NT2/D1 (cell line): ENCODE data around the gene SPATA13.

Experiments used
- DNase-seq: peaks from one replicate; pipeline ENCODE4 v3.0.0-alpha.2; 2011; ENCODE audit warnings: low read depth, low spot score
- H3K27me3 ChIP-seq: 2 replicates; pipeline ENCODE4 v1.6.0; 2011; ENCODE audit warnings: mild to moderate bottlenecking; ENCODE audit not compliant: insufficient read length, insufficient read depth
- H3K36me3 ChIP-seq: 2 replicates; pipeline ENCODE4 v1.6.1; 2011; ENCODE audit warnings: mild to moderate bottlenecking, low read length, mixed read lengths; ENCODE audit not compliant: insufficient read depth, insufficient read length
- H3K4me1 ChIP-seq: 2 replicates; pipeline ENCODE4 v1.5.1; 2011; ENCODE audit not compliant: insufficient read depth, insufficient read length
- H3K4me3 ChIP-seq: 2 replicates; pipeline ENCODE4 v1.5.1; 2011; ENCODE audit warnings: low read depth; ENCODE audit not compliant: insufficient read length
- H3K9ac ChIP-seq: 2 replicates; pipeline ENCODE4 v1.6.0; 2011; ENCODE audit warnings: low read depth; ENCODE audit not compliant: insufficient read length
- H3K9me3 ChIP-seq: 2 replicates; pipeline ENCODE4 v1.5.1; 2011; ENCODE audit warnings: mild to moderate bottlenecking, low read length; ENCODE audit not compliant: insufficient read depth
- SUZ12 ChIP-seq: IDR thresholded peaks from 2 replicates; pipeline ENCODE4 v1.6.1; 2011; ENCODE audit not compliant: insufficient read length, insufficient read depth; ENCODE audit errors: extremely low read depth
- YY1 ChIP-seq: IDR thresholded peaks from 2 replicates; pipeline ENCODE4 v1.6.1; 2011; ENCODE audit not compliant: insufficient read length, insufficient read depth
- ZNF274 ChIP-seq: IDR thresholded peaks from 2 replicates; pipeline ENCODE4 v1.6.1; 2011; ENCODE audit warnings: mild to moderate bottlenecking, low read depth, low read length

The SPATA13 gene

GRCh38 chr13:24257497-24257896 is 97.0 kb downstream of the SPATA13 start:
- Histone ChIP-seq H3K4me3 (no peak overlapping the region), H3K27me3 (no peaks in the 10 kb centered on the region), H3K4me1 (no peaks in the 10 kb centered on the region), H3K36me3 (peaks cover 47% of the 10 kb centered on the region), H3K9me3 (no peaks in the 10 kb centered on the region), H3K9ac (no peak overlapping the region)
- DNase-seq, result no peak
- TF ChIP-seq YY1 (no peak), ZNF274 (no peak), SUZ12 (no peak)

- no peak for TF ChIP-seq SUZ12
- no peak for TF ChIP-seq YY1
- no peak for TF ChIP-seq ZNF274
- no peaks in the 10 kb centered on the region for H3K27me3 ChIP-seq
- H3K4me3 ChIP-seq, result no peak overlapping the region
- DNase-seq, result no peak
- peaks cover 20% of the 10 kb centered on the region for H3K36me3 ChIP-seq
- no peaks in the 10 kb centered on the region for H3K9me3 ChIP-seq
- no peak overlapping the region for H3K9ac ChIP-seq
- no peaks in the 10 kb centered on the region for H3K4me1 ChIP-seq
Observed at GRCh38 chr13:24261566-24261965, 101.0 kb downstream of the SPATA13 start.

- Histone ChIP-seq H3K36me3 (peaks cover 11% of the 10 kb centered on the region), H3K27me3 (no peaks in the 10 kb centered on the region), H3K4me3 (no peak overlapping the region), H3K9ac (no peak overlapping the region), H3K9me3 (no peaks in the 10 kb centered on the region), H3K4me1 (no peaks in the 10 kb centered on the region)
- TF ChIP-seq SUZ12, result no peak
- TF ChIP-seq ZNF274, result no peak
- no peak for TF ChIP-seq YY1
- DNase-seq, result no peak
Observed at GRCh38 chr13:24263632-24264031, 103.1 kb downstream of the SPATA13 start.

- TF ChIP-seq YY1, result no peak
- no peak for TF ChIP-seq ZNF274
- TF ChIP-seq SUZ12, result no peak
- H3K27me3 ChIP-seq, result no peaks in the 10 kb centered on the region
Observed at GRCh38 chr13:24264976-24265375, 104.5 kb downstream of the SPATA13 start.

GRCh38 chr13:24265453-24265852 is 104.9 kb downstream of the SPATA13 start:
- Histone ChIP-seq H3K9ac (no peak overlapping the region), H3K4me1 (no peaks in the 10 kb centered on the region), H3K9me3 (no peaks in the 10 kb centered on the region), H3K27me3 (no peaks in the 10 kb centered on the region), H3K4me3 (no peak overlapping the region), H3K36me3 (peaks cover 7% of the 10 kb centered on the region)
- TF ChIP-seq ZNF274, result no peak
- DNase-seq, result no peak

More at GRCh38 chr13:24264976-24265375, 104.5 kb downstream of the SPATA13 start:
- H3K9ac ChIP-seq, result no peak overlapping the region
- H3K4me3 ChIP-seq, result no peak overlapping the region
- DNase-seq, result no peak
- H3K36me3 ChIP-seq, result peaks cover 7% of the 10 kb centered on the region
- H3K9me3 ChIP-seq, result no peaks in the 10 kb centered on the region
- H3K4me1 ChIP-seq, result no peaks in the 10 kb centered on the region

- TF ChIP-seq YY1 (no peak), SUZ12 (no peak), ZNF274 (no peak)
- DNase-seq, result no peak
- H3K9me3 ChIP-seq, result no peaks in the 10 kb centered on the region
- H3K4me1 ChIP-seq, result peaks cover 3% of the 10 kb centered on the region
- H3K4me3 ChIP-seq, result no peak overlapping the region
- H3K9ac ChIP-seq, result no peak overlapping the region
- H3K27me3 ChIP-seq, result no peaks in the 10 kb centered on the region
- peaks cover 3% of the 10 kb centered on the region for H3K36me3 ChIP-seq
Observed at GRCh38 chr13:24267274-24267673, 106.8 kb downstream of the SPATA13 start.

GRCh38 chr13:24267801-24268200 is 107.3 kb downstream of the SPATA13 start:
- no peak for DNase-seq
- H3K4me1 ChIP-seq, result peaks cover 4% of the 10 kb centered on the region
- no peak for TF ChIP-seq ZNF274
- TF ChIP-seq YY1, result no peak
- TF ChIP-seq SUZ12, result no peak
- no peaks in the 10 kb centered on the region for H3K27me3 ChIP-seq
- H3K4me3 ChIP-seq, result no peak overlapping the region
- H3K36me3 ChIP-seq, result peaks cover 3% of the 10 kb centered on the region
- no peak overlapping the region for H3K9ac ChIP-seq
- H3K9me3 ChIP-seq, result no peaks in the 10 kb centered on the region

- no peak for TF ChIP-seq SUZ12
- no peak for TF ChIP-seq YY1
- TF ChIP-seq ZNF274, result no peak
- no peak for DNase-seq
- Histone ChIP-seq H3K4me3 (no peak overlapping the region), H3K36me3 (peaks cover 3% of the 10 kb centered on the region), H3K9ac (no peak overlapping the region), H3K4me1 (peaks cover 7% of the 10 kb centered on the region), H3K27me3 (no peaks in the 10 kb centered on the region), H3K9me3 (no peaks in the 10 kb centered on the region)
Observed at GRCh38 chr13:24269821-24270220, 109.3 kb downstream of the SPATA13 start.
